Endothelial cell of umbilical vein (primary cell): ENCODE measurements around the gene EXOC1L. TPM values are rescaled to one million over a fixed set of nuclear protein-coding genes. Genes with fewer than 3 reads are reported as not detected.

Source experiments
- BruUV-seq: library from RNA; stranded (reverse); fragments of 400-500 nt; replicated peaks from 2 replicates; lab custom pipeline; 2021; lab: Mats Ljungman, UMichigan
- CTCF ChIA-PET: fragments of 300-600, 350-600 bp; sonication (Branson Sonifier 250); formaldehyde crosslinking; loops from one replicate; lab custom pipeline; 2021; ENCODE audit warnings: antibody characterized with exemption, inconsistent platforms; lab: Charles Lee
- POLR2A ChIA-PET: fragments of 300-600, 350-600 bp; sonication (Branson Sonifier 250); formaldehyde crosslinking; loops from one replicate; lab custom pipeline; 2021; ENCODE audit warnings: antibody characterized with exemption, inconsistent platforms; lab: Charles Lee
- DNase-seq: peaks from one replicate; pipeline ENCODE4 v3.0.0-alpha.2; 2011; ENCODE audit warnings: low read depth, low spot score
- FAIRE-seq: peaks from 2 replicates; lab custom pipeline; 2011; peaks lifted over from hg19 to GRCh38; lab: Jason Lieb, UNC
- H2AFZ ChIP-seq: 2 replicates; pipeline ENCODE4 v1.6.0; 2012; ENCODE audit warnings: low read depth, low read length, control low read depth, inconsistent platforms
- H3K27ac ChIP-seq: 2 replicates; pipeline ENCODE4 v1.5.1; 2011; ENCODE audit warnings: low read depth, mild to moderate bottlenecking, control low read depth, low read length, moderate library complexity; ENCODE audit not compliant: insufficient read depth
- H3K27me3 ChIP-seq, 2 experiments: 2 replicates each; pipeline versions ENCODE4 v1.6.0 to v1.6.1; 2011; ENCODE audit warnings: low read length in 2 of 2, mixed read lengths in 1 of 2; ENCODE audit not compliant: control insufficient read depth in 2 of 2, insufficient read depth in 2 of 2
- H3K36me3 ChIP-seq, 2 experiments: 2 replicates in 1 of 2; 3 replicates in 1 of 2; pipeline ENCODE4 v1.5.1; 2011; ENCODE audit warnings: low read length in 2 of 2, mild to moderate bottlenecking in 1 of 2, moderate library complexity in 1 of 2; ENCODE audit not compliant: control insufficient read depth in 2 of 2, insufficient read depth in 2 of 2; ENCODE audit errors: extremely low read depth in 1 of 2
- H3K4me1 ChIP-seq: 3 replicates; pipeline ENCODE4 v1.5.1; 2011; ENCODE audit warnings: mild to moderate bottlenecking, low read length; ENCODE audit not compliant: control insufficient read depth, insufficient read depth; ENCODE audit errors: extremely low read depth
- H3K4me2 ChIP-seq: 2 replicates; pipeline ENCODE4 v1.6.1; 2011; ENCODE audit warnings: low read length, control low read depth, mixed read lengths; ENCODE audit not compliant: insufficient read depth
- H3K4me3 ChIP-seq, 3 experiments: fragments of 200-600 bp in 1 of 3; sonication (generic), shearing (Covaris generic) in 1 of 3; replicated peaks in 1 of 3; 2 replicates each; pipeline ENCODE4 v1.5.1; 2011 to 2016; ENCODE audit warnings: control low read depth in 3 of 3, low read length in 3 of 3, mild to moderate bottlenecking in 2 of 3, inconsistent platforms in 1 of 3, low read depth in 1 of 3, moderate library complexity in 1 of 3; ENCODE audit not compliant: insufficient read depth in 1 of 3
- H3K79me2 ChIP-seq: 2 replicates; pipeline ENCODE4 v1.6.0; 2012; ENCODE audit warnings: low read length, inconsistent platforms; ENCODE audit not compliant: control insufficient read depth, insufficient read depth
- H3K9ac ChIP-seq: replicated peaks from 2 replicates; pipeline ENCODE3; 2011; ENCODE audit warnings: low read length, control low read depth; ENCODE audit not compliant: insufficient read depth; ENCODE audit errors: extremely low read depth
- H3K9me1 ChIP-seq: replicated peaks from 3 replicates; pipeline ENCODE4 v1.6.0; 2011; ENCODE audit warnings: mild to moderate bottlenecking, low read length; ENCODE audit not compliant: control insufficient read depth, insufficient read depth; ENCODE audit errors: extremely low read depth
- H3K9me3 ChIP-seq: replicated peaks from 2 replicates; pipeline ENCODE4 v1.5.1; 2012; ENCODE audit warnings: low read length, inconsistent platforms; ENCODE audit not compliant: control insufficient read depth, insufficient read depth
- H4K20me1 ChIP-seq: replicated peaks from 2 replicates; pipeline ENCODE3; 2011; ENCODE audit warnings: mild to moderate bottlenecking, low read length; ENCODE audit not compliant: control insufficient read depth, insufficient read depth; ENCODE audit errors: extremely low read depth
- CTCF ChIP-seq, 2 donors: IDR thresholded peaks; 1 replicate in 1 of 2; 2 replicates in 1 of 2; pipeline ENCODE4 v1.5.1; 2011; ENCODE audit warnings: low read length in 2 of 2, mild to moderate bottlenecking in 2 of 2, moderate library complexity in 2 of 2, control low read depth in 1 of 2, inconsistent platforms in 1 of 2, low read depth in 1 of 2; ENCODE audit not compliant: insufficient read depth in 1 of 2; ENCODE audit errors: extremely low read depth in 1 of 2
- EZH2 ChIP-seq: IDR thresholded peaks from 2 replicates; pipeline ENCODE4 v1.6.1; 2012; ENCODE audit warnings: borderline replicate concordance, low read depth, mild to moderate bottlenecking, moderate library complexity, low read length, inconsistent platforms; ENCODE audit not compliant: severe bottlenecking
- FOS ChIP-seq: IDR thresholded peaks from 2 replicates; pipeline ENCODE4 v1.6.1; 2011; ENCODE audit warnings: mild to moderate bottlenecking, low read length, moderate library complexity, borderline replicate concordance; ENCODE audit not compliant: insufficient read depth
- GATA2 ChIP-seq: IDR thresholded peaks from 2 replicates; pipeline ENCODE4 v1.7.0; 2011; ENCODE audit warnings: low read depth, mild to moderate bottlenecking, moderate library complexity, mixed read lengths, low read length; ENCODE audit not compliant: insufficient read length, insufficient read depth
- JUN ChIP-seq: IDR thresholded peaks from 2 replicates; pipeline ENCODE4 v1.6.1; 2011; ENCODE audit warnings: borderline replicate concordance, low read depth; ENCODE audit not compliant: insufficient read length, insufficient read depth
- MAX ChIP-seq: IDR thresholded peaks from 2 replicates; pipeline ENCODE4 v1.6.1; 2011; ENCODE audit not compliant: insufficient read depth, insufficient read length
- MYC ChIP-seq: IDR thresholded peaks from one replicate; pipeline ENCODE4 v1.6.1; 2011; ENCODE audit warnings: mild to moderate bottlenecking, low read depth, low read length
- POLR2A ChIP-seq: IDR thresholded peaks from 2 replicates; pipeline ENCODE4 v1.6.1; 2012; ENCODE audit warnings: low read depth, mild to moderate bottlenecking, control low read depth, low read length
- POLR2AphosphoS5 ChIP-seq: IDR thresholded peaks from 2 replicates; pipeline ENCODE4 v1.6.1; 2012; ENCODE audit warnings: low read depth, mild to moderate bottlenecking, control low read depth, low read length, moderate library complexity; ENCODE audit not compliant: insufficient read depth
- dilution Hi-C: fragments of 300-500 bp; cut with MboI; formaldehyde crosslinking; loops from one replicate; pipeline ENCODE4 v1.15.0; 2019; ENCODE audit warnings: low sequenced_read_pairs; ENCODE audit not compliant: extremely low pct_ligation_motif_present
- intact Hi-C: fragments of 100-400 bp; cut with micrococcal nuclease; formaldehyde crosslinking; loops from one replicate; pipeline ENCODE4 v1.10.0; 2022
- polyA plus RNA-seq, 4 experiments: library from polyadenylated mRNA; depleted of rRNA in 3 of 4; stranded (reverse) in 3 of 4; unstranded in 1 of 4; fragments of >200 nt; gene quantifications; 2 replicates each; pipeline versions ENCODE4 v1.2.1 to v1.2.3, GENCODE V29; 2011 to 2012; ENCODE audit warnings: missing spikeins in 1 of 4
- total RNA-seq: library from RNA; stranded (reverse); gene quantifications from 2 replicates; pipeline ENCODE4 v1.2.3, GENCODE V29; 2021

Gene EXOC1L
- total and polyA plus RNA-seq, 2 donors (not counting 3 experiments of a cell fraction or from before 2014, with no cell fraction given): not detected

- no peak for FAIRE-seq
- DNase-seq: no peak
- no peak overlapping the region for H3K4me3 ChIP-seq
- BruUV-seq: no TSS peak
- dilution Hi-C loops: no loop called here
- no peaks in the 10 kb centered on the region for H3K9me3 ChIP-seq
- no peak overlapping the region for H2AFZ ChIP-seq
- no peaks in the 10 kb centered on the region for H3K9me1 ChIP-seq
- H3K27ac ChIP-seq: no peak overlapping the region
- H3K36me3 ChIP-seq: peaks cover 0 to 12% of the 10 kb centered on the region in 2 experiments
- H3K9ac ChIP-seq: no peak overlapping the region
- no peaks in the 10 kb centered on the region for H3K27me3 ChIP-seq
- H3K79me2 ChIP-seq: peaks cover 20% of the 10 kb centered on the region
- POLR2A ChIA-PET: no interaction called here
- intact Hi-C loops: no loop called here
- CTCF ChIA-PET: interaction anchor here (1.0 to 1.9 kb wide), 2 partner anchors 9 to 10 kb away, joined by 5 to 8 read pairs; no protein-coding TSS in a partner anchor
- peaks cover 8% of the 10 kb centered on the region for H3K4me1 ChIP-seq
- TF ChIP-seq MYC: no peak
- TF ChIP-seq POLR2AphosphoS5: no peak
- no peak for TF ChIP-seq POLR2A
- TF ChIP-seq JUN: no peak
- no peak for TF ChIP-seq CTCF (IDR thresholded peaks at IDR 0.05; ENCODE audit: extremely low read depth in 1 of 2, insufficient read depth in 1 of 2, low read depth in 1 of 2, low read length in 2 of 2)
- no peak for TF ChIP-seq FOS
- no peak for TF ChIP-seq MAX
- no peak for TF ChIP-seq GATA2
- TF ChIP-seq EZH2: no peak
- H4K20me1 ChIP-seq: no peaks in the 10 kb centered on the region
- H3K4me2 ChIP-seq: no peak overlapping the region
Measured at GRCh38 chr4:55857586-55857985, 38.0 kb downstream of the EXOC1L start.
